Measurements from ENCODE around the gene BTBD7. TPM values are rescaled to one million over a fixed set of nuclear protein-coding genes. Genes with fewer than 3 reads are reported as not detected.

BTBD7 gene
- total and polyA plus RNA-seq, 11 donors: 7.2 to 34.0 (median 20.2) TPM

DNA sequence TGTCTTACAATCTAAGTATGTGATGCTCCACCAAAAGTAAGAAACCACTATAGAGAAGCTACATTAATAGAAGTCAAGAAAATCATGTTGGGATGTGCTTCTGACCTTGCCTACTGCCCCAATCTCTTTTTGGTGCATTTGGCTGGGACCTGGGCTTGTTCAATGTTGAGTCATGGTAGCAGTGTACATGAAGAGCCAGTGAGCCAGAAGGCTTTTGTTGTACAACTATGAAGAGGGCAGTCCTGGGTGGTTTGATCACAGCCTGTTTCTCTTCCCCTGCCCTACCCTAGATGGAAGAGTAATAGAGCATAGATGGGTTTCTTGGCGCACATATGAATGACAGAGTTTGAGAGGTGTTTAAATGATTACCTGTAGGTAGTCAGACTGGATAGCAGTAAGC lies 69.4 kb downstream of the BTBD7 start:
- WGBS, 4 donors: 92 to 100% (median 98%) methylated on average over 1 of the region's 1 CpG
- TF ChIP-seq, protein P1, sequence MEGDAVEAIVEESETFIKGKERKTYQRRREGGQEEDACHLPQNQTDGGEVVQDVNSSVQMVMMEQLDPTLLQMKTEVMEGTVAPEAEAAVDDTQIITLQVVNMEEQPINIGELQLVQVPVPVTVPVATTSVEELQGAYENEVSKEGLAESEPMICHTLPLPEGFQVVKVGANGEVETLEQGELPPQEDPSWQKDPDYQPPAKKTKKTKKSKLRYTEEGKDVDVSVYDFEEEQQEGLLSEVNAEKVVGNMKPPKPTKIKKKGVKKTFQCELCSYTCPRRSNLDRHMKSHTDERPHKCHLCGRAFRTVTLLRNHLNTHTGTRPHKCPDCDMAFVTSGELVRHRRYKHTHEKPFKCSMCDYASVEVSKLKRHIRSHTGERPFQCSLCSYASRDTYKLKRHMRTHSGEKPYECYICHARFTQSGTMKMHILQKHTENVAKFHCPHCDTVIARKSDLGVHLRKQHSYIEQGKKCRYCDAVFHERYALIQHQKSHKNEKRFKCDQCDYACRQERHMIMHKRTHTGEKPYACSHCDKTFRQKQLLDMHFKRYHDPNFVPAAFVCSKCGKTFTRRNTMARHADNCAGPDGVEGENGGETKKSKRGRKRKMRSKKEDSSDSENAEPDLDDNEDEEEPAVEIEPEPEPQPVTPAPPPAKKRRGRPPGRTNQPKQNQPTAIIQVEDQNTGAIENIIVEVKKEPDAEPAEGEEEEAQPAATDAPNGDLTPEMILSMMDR (IDR thresholded peaks at IDR 0.05): no peak
- no peak for TF ChIP-seq POLR2A (IDR thresholded peaks at IDR 0.05)
- H3K36me3 ChIP-seq: peaks cover 0 to 52% (median 39%) of the 10 kb centered on the region in 9 donors
- H3K27ac ChIP-seq: no peak overlapping the region
- DNase-seq: no peak
- intact Hi-C loops (cut with DNase I): no loop called here
- no peak overlapping the region for H3K4me3 ChIP-seq
- H3K9me3 ChIP-seq: no peaks in the 10 kb centered on the region
- H3K4me1 ChIP-seq: no peaks in the 10 kb centered on the region
- no peak for ATAC-seq
- no peaks in the 10 kb centered on the region for H3K27me3 ChIP-seq

DNA sequence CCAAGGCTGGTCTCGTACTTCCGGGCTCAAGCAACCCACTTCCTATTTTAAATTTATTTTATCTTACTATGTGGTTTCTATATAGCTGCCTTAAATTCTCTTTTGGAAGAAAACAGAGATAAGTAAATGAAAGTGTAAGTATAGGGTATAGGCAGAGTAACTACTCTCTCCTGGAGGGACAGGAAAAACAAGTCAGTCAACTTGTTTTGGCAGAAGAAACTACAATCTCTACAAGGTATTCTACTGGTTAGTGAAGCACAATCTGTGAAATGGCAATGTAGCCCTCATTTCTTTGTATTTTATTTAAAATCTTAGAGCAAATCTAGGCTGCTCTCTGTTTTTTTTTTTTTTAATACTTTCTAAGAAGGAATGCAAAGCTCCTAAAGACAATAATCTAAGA lies 70.4 kb downstream of the BTBD7 start:
- Histone ChIP-seq H3K9me3 (no peaks in the 10 kb centered on the region), H3K27ac (no peak overlapping the region), H3K27me3 (no peaks in the 10 kb centered on the region), H3K4me3 (no peak overlapping the region), H3K4me1 (no peaks in the 10 kb centered on the region), H3K36me3 (peaks cover 0 to 58% (median 41%) of the 10 kb centered on the region in 9 donors)
- ATAC-seq (no peak), DNase-seq (no peak)
- intact Hi-C loops (cut with DNase I): no loop called here
- 90 to 95% (median 93%) methylated on average over 2 of the region's 2 CpGs for WGBS, 4 donors
- TF ChIP-seq, protein P1 (IDR thresholded peaks at IDR 0.05): no peak
- no peak for TF ChIP-seq POLR2A (IDR thresholded peaks at IDR 0.05)

DNA sequence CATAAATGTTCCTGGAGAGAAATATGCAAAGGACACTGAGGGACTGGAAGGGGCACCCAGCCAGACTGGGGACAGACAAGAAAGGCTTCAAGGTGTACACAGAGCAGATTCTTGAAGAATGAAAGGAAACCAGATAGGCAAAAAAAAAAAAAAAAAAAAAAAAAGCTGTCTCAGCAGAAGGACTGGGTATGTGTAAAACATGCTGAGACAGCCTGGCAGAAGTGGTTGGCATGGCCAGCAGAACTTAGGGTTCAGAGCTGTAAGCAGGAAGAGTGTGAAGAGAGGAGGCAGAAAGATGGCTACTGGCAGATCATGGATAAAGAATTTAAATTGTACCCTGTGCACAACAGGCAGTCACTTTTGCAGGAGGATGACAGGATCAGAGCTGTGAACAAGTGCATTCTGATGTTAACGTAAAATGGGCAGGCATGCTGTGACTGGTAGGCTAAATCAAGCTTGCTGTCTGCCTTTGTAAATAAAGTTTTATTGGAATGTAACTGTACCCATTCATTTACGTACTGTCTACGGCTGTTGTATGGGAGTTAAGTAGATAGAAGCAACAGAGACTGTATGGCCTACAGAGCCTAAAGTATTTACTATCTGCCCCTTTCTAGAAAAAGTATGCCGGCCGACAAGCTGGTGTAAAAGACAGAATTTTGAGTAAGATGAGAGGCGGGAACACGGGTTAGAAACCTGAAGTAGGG lies 83.6 kb downstream of the BTBD7 start:
- DNase-seq (no peak), ATAC-seq (no peak)
- WGBS, 4 donors: 92 to 97% (median 95%) methylated on average over 7 of the region's 7 CpGs
- H3K36me3 ChIP-seq: peaks cover 0 to 100% (median 75%) of the 10 kb centered on the region in 9 donors
- no peaks in the 10 kb centered on the region for H3K9me3 ChIP-seq
- no peak overlapping the region for H3K27ac ChIP-seq
- intact Hi-C loops (cut with DNase I): loop anchor here in 1 of 10 donors (10.0 kb wide), 1 partner anchor 296 kb away; no protein-coding TSS in a partner anchor
- TF ChIP-seq, protein P1 (IDR thresholded peaks at IDR 0.05): no peak
- no peak for TF ChIP-seq POLR2A (IDR thresholded peaks at IDR 0.05)
- H3K27me3 ChIP-seq: no peaks in the 10 kb centered on the region
- H3K4me3 ChIP-seq: no peak overlapping the region
- H3K4me1 ChIP-seq: no peaks in the 10 kb centered on the region

DNA sequence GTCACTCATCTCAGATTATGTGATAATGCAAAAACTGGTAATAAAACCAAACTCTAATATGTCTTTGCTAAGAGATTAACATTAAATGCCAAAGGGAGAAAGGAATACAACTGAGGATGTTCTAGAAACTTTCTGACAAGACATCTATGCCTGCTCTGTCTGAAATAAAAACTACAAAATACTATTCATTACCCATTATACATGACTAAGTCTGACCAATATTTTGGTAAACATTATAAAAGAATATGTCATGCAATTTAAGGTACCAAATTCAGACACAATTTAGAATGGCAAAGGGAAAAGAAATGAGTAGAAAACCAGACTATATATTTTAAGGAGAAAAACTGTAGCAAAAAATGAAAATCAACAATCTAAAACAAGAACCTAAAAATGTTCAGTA lies 86.3 kb downstream of the BTBD7 start:
- no peak overlapping the region for H3K27ac ChIP-seq
- no peaks in the 10 kb centered on the region for H3K4me1 ChIP-seq
- H3K36me3 ChIP-seq: peaks cover 0 to 100% (median 89%) of the 10 kb centered on the region in 9 donors
- H3K9me3 ChIP-seq: no peaks in the 10 kb centered on the region
- TF ChIP-seq, protein P1 (IDR thresholded peaks at IDR 0.05): no peak
- no peak for TF ChIP-seq POLR2A (IDR thresholded peaks at IDR 0.05)
- DNase-seq (no peak), ATAC-seq (no peak)
- no peaks in the 10 kb centered on the region for H3K27me3 ChIP-seq
- intact Hi-C loops (cut with DNase I): loop anchor here in 1 of 10 donors (10.0 kb wide), 1 partner anchor 298 kb away; no protein-coding TSS in a partner anchor
- no peak overlapping the region for H3K4me3 ChIP-seq
